DOHH2 (cell line): Measurements from ENCODE around the gene RBFOX2.
A peak's percentile ranks its signal among the peaks of the same experiment; 100 is the strongest.

Experiments
- H3F3A ChIP-seq: fragments of 200-600 bp; sonication (generic), shearing (Covaris generic); 2 replicates; pipeline ENCODE4 v1.6.0; 2016; ENCODE audit warnings: antibody characterized with exemption, mild to moderate bottlenecking; ENCODE audit not compliant: control insufficient read depth, insufficient read depth
- H3K27ac ChIP-seq: fragments of 200-600 bp; sonication (generic); 2 replicates; pipeline ENCODE4 v1.5.1; 2014; ENCODE audit warnings: low read depth, mild to moderate bottlenecking, low read length, moderate library complexity
- H3K27me3 ChIP-seq: fragments of 200-600 bp; sonication (generic); 2 replicates; pipeline ENCODE4 v1.6.1; 2014; ENCODE audit warnings: mild to moderate bottlenecking, low read length, mixed read lengths; ENCODE audit not compliant: control insufficient read depth
- H3K36me3 ChIP-seq: fragments of 200-600 bp; sonication (generic); 2 replicates; pipeline ENCODE4 v1.6.1; 2014; ENCODE audit warnings: mild to moderate bottlenecking, low read length, moderate library complexity, mixed read lengths; ENCODE audit not compliant: control insufficient read depth
- H3K4me1 ChIP-seq: fragments of 200-600 bp; sonication (generic); 2 replicates; pipeline ENCODE4 v1.6.1; 2014; ENCODE audit warnings: mild to moderate bottlenecking, low read length, mixed read lengths; ENCODE audit not compliant: control insufficient read depth
- H3K4me2 ChIP-seq: fragments of 200-600 bp; sonication (generic); 2 replicates; pipeline ENCODE4 v1.6.0; 2014; ENCODE audit warnings: mild to moderate bottlenecking, low read length, moderate library complexity
- H3K4me3 ChIP-seq: fragments of 200-600 bp; sonication (generic); 2 replicates; pipeline ENCODE4 v1.5.1; 2014; ENCODE audit warnings: mild to moderate bottlenecking, low read length, mixed read lengths
- H3K79me2 ChIP-seq: fragments of 200-600 bp; sonication (generic); 2 replicates; pipeline ENCODE4 v1.6.1; 2014; ENCODE audit warnings: mild to moderate bottlenecking, low read length, mixed read lengths; ENCODE audit not compliant: control insufficient read depth
- H3K9me2 ChIP-seq: fragments of 200-600 bp; sonication (generic); replicated peaks from 2 replicates; pipeline ENCODE4 v1.6.1; 2014; ENCODE audit warnings: mild to moderate bottlenecking, low read length, mixed read lengths; ENCODE audit not compliant: control insufficient read depth
- H3K9me3 ChIP-seq: fragments of 200-600 bp; sonication (generic); 2 replicates; pipeline ENCODE4 v1.6.1; 2014; ENCODE audit warnings: antibody characterized with exemption, low read length, mixed read lengths; ENCODE audit not compliant: control insufficient read depth, insufficient read depth
- H4K20me1 ChIP-seq: fragments of 200-600 bp; sonication (generic); 2 replicates; pipeline ENCODE4 v1.6.0; 2014; ENCODE audit warnings: low read depth, mild to moderate bottlenecking, antibody characterized with exemption, low read length, moderate library complexity; ENCODE audit not compliant: control insufficient read depth, insufficient read depth
- EZH2phosphoT487 ChIP-seq: fragments of 200-600 bp; sonication (generic); IDR thresholded peaks from 2 replicates; pipeline ENCODE4 v1.6.1; 2017; ENCODE audit warnings: borderline replicate concordance, mild to moderate bottlenecking, antibody characterized with exemption, low read length, moderate library complexity, mixed read lengths
- TF ChIP-seq, protein P1 (sequence below): fragments of 200-600 bp; sonication (generic); IDR thresholded peaks from one replicate; pipeline ENCODE4 v1.5.1; 2014; ENCODE audit warnings: antibody characterized with exemption, mild to moderate bottlenecking, low read depth, low read length; ENCODE audit not compliant: poor library complexity, severe bottlenecking

RBFOX2 gene

DNA sequence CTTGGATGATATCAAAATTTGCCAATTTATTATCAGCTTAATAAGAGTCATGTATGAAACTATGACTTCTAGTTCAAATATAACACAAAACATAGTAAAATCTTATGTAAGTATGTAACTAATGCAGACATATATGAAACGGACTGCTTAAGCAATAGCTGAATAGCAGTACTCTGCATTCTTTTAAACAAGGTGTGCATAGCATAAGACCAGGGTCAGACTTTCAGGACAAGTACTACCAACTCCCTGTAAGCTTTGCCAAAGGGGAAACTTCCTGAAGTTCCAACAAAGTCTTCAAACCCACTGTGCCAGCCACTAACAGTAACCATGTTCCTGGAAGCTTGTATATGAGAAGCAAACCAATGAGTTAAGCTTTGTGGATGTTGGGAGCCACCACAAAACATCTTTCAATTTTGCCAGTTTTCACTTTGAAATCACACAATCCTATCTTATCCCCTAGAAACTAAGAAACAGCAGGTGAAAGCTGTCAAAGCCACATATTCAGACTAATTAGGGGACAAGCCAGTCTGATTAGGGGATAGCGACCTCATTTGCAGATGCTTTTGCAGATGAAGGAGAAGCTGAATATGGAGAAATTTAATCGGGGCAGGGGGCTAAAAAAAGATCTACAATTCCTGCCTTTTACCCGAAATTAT, 13.3 kb downstream of the RBFOX2 start:
- TF ChIP-seq EZH2phosphoT487, result no peak
- TF ChIP-seq, protein P1, sequence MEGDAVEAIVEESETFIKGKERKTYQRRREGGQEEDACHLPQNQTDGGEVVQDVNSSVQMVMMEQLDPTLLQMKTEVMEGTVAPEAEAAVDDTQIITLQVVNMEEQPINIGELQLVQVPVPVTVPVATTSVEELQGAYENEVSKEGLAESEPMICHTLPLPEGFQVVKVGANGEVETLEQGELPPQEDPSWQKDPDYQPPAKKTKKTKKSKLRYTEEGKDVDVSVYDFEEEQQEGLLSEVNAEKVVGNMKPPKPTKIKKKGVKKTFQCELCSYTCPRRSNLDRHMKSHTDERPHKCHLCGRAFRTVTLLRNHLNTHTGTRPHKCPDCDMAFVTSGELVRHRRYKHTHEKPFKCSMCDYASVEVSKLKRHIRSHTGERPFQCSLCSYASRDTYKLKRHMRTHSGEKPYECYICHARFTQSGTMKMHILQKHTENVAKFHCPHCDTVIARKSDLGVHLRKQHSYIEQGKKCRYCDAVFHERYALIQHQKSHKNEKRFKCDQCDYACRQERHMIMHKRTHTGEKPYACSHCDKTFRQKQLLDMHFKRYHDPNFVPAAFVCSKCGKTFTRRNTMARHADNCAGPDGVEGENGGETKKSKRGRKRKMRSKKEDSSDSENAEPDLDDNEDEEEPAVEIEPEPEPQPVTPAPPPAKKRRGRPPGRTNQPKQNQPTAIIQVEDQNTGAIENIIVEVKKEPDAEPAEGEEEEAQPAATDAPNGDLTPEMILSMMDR, result no peak
- Histone ChIP-seq H3K27ac (peak overlapping the region; percentile 98), H3K4me2 (peak overlapping the region; percentile 91), H3K9me2 (no peaks in the 10 kb centered on the region), H3K4me3 (peak overlapping the region; percentile 66), H3K27me3 (no peaks in the 10 kb centered on the region), H4K20me1 (no peaks in the 10 kb centered on the region), H3K4me1 (peaks cover 83% of the 10 kb centered on the region), H3F3A (peaks cover 16% of the 10 kb centered on the region), H3K36me3 (peaks cover 27% of the 10 kb centered on the region), H3K79me2 (peaks cover 91% of the 10 kb centered on the region), H3K9me3 (no peaks in the 10 kb centered on the region)

- H3K9me2 ChIP-seq, result no peaks in the 10 kb centered on the region
- H3K79me2 ChIP-seq, result peaks cover 94% of the 10 kb centered on the region
- peak overlapping the region; percentile 91 for H3K4me2 ChIP-seq
- H3K4me3 ChIP-seq, result peak overlapping the region; percentile 66
- peaks cover 88% of the 10 kb centered on the region for H3K4me1 ChIP-seq
- H3K27ac ChIP-seq, result peak overlapping the region; percentile 98
- peaks cover 16% of the 10 kb centered on the region for H3F3A ChIP-seq
- no peaks in the 10 kb centered on the region for H4K20me1 ChIP-seq
- no peaks in the 10 kb centered on the region for H3K9me3 ChIP-seq
- H3K27me3 ChIP-seq, result no peaks in the 10 kb centered on the region
- peaks cover 27% of the 10 kb centered on the region for H3K36me3 ChIP-seq
- no peak for TF ChIP-seq EZH2phosphoT487
- TF ChIP-seq, protein P1, result no peak
These were observed 14.0 kb downstream of the RBFOX2 start for GRCh38 chr22:36014546-36015074.

- Histone ChIP-seq H4K20me1 (no peaks in the 10 kb centered on the region), H3K27me3 (no peaks in the 10 kb centered on the region)
These were observed 16.3 kb downstream of the RBFOX2 start for GRCh38 chr22:36012332-36012731.

More at GRCh38 chr22:36012332-36012731, 16.3 kb downstream of the RBFOX2 start:
- H3K4me3 ChIP-seq, result no peak overlapping the region
- H3K4me2 ChIP-seq, result 0 out of 2 replicates have a peak overlapping the region, but pooled peaks have one; percentile 3
- peaks cover 18% of the 10 kb centered on the region for H3K36me3 ChIP-seq
- TF ChIP-seq, protein P1, result no peak
- no peak for TF ChIP-seq EZH2phosphoT487
- H3K9me2 ChIP-seq, result no peaks in the 10 kb centered on the region
- no peak overlapping the region for H3K27ac ChIP-seq
- H3K9me3 ChIP-seq, result no peaks in the 10 kb centered on the region
- H3F3A ChIP-seq, result no peaks in the 10 kb centered on the region; the same call in 1 of the 2 replicates
- peaks cover 100% of the 10 kb centered on the region for H3K79me2 ChIP-seq
- peaks cover 89% of the 10 kb centered on the region for H3K4me1 ChIP-seq
